Spleen (tissue), 11 donors: Measurements from ENCODE around the gene POFUT1. TPM values are rescaled to one million over a fixed set of nuclear protein-coding genes. Genes with fewer than 3 reads are reported as not detected.

Experiments used
- DNase-seq: peaks from one replicate; pipeline ENCODE4 v3.0.0-alpha.2; 2020
- H3K27ac ChIP-seq, 8 donors: fragments of 200-600 bp; sonication (generic) in 7 of 8; 1 replicate in 4 of 8; 2 replicates in 4 of 8; pipeline versions ENCODE4 v1.5.0 to v1.8.0; 2016 to 2021; ENCODE audit warnings: inconsistent platforms in 4 of 8, mild to moderate bottlenecking in 4 of 8, moderate library complexity in 1 of 8
- H3K27me3 ChIP-seq, 7 donors: fragments of 200-600 bp; sonication (generic) in 6 of 7; replicated peaks in 1 of 7; 1 replicate in 4 of 7; 2 replicates in 3 of 7; pipeline versions ENCODE4 v1.5.0 to v1.8.0; 2016 to 2021; ENCODE audit warnings: inconsistent platforms in 3 of 7, mild to moderate bottlenecking in 1 of 7
- H3K36me3 ChIP-seq, 6 donors: fragments of 200-600 bp; sonication (generic) in 5 of 6; 1 replicate in 4 of 6; 2 replicates in 2 of 6; pipeline versions ENCODE4 v1.5.0 to v1.8.0; 2016 to 2021; ENCODE audit warnings: inconsistent platforms in 2 of 6
- H3K4me1 ChIP-seq, 6 donors: fragments of 200-600 bp; sonication (generic) in 5 of 6; 1 replicate in 3 of 6; 2 replicates in 3 of 6; pipeline versions ENCODE4 v1.5.0 to v1.8.0; 2016 to 2021; ENCODE audit warnings: inconsistent platforms in 3 of 6
- H3K4me3 ChIP-seq, 8 donors: fragments of 200-600 bp; sonication (generic) in 7 of 8; 1 replicate in 4 of 8; 2 replicates in 4 of 8; pipeline versions ENCODE4 v1.5.0 to v1.8.0; 2016 to 2021; ENCODE audit warnings: inconsistent platforms in 4 of 8, mild to moderate bottlenecking in 4 of 8, moderate library complexity in 2 of 8
- H3K9me3 ChIP-seq, 8 donors: fragments of 200-600 bp; sonication (generic) in 7 of 8; 1 replicate in 4 of 8; 2 replicates in 4 of 8; pipeline versions ENCODE4 v1.5.0 to v1.8.0; 2016 to 2021; ENCODE audit warnings: inconsistent platforms in 4 of 8
- POLR2A ChIP-seq, 3 donors: fragments of 450-650 bp; IDR thresholded peaks; one replicate each; pipeline ENCODE4 v1.5.1; 2017; ENCODE audit warnings: antibody characterized with exemption in 3 of 3, mild to moderate bottlenecking in 1 of 3
- POLR2AphosphoS5 ChIP-seq, 3 donors: sonication (generic); formaldehyde crosslinking; IDR thresholded peaks; one replicate each; pipeline ENCODE4 v1.5.1; 2017; ENCODE audit warnings: antibody characterized with exemption in 3 of 3
- WGBS, 5 donors: extraction: QIAGEN DNeasy Blood & Tissue Kit in 3 of 5; methylation state at CpG; one replicate each; pipeline versions ENCODE4 v1.1.5 to v1.1.7; 2013 to 2018; 5-methylcytosine and 5-hydroxymethylcytosine counted together
- intact Hi-C: fragments of 100-400 bp; cut with DNase I; formaldehyde crosslinking; loops from one replicate; pipeline ENCODE4 v1.15.0; 2023; ENCODE audit warnings: low total_unique reads
- polyA plus RNA-seq, 3 donors: library from polyadenylated mRNA; stranded (reverse); fragments of 200-250 nt; gene quantifications; one replicate each; pipeline ENCODE4 v1.2.1, GENCODE V29; 2013
- total RNA-seq, 7 donors: library from RNA; depleted of rRNA in 3 of 7; stranded (reverse); fragments of >200 nt in 3 of 7; fragmentation: NEBNext Ultra II Directional in 4 of 7; extraction: Animal tissue kit (Norgen Biotek cat#: 25700) in 4 of 7; gene quantifications; one replicate each; pipeline versions ENCODE4 v1.1.0 to v1.2.1, GENCODE V29; 2016 to 2021
- TF ChIP-seq, protein P1 (sequence below), 11 experiments: fragments of 200-600 bp in 7 of 11; fragments of 450-650 bp in 4 of 11; sonication (generic) in 4 of 11; IDR thresholded peaks in 8 of 11; conservative IDR thresholded peaks in 3 of 11; 1 replicate in 7 of 11; 2 replicates in 4 of 11; pipeline versions ENCODE4 v1.4.0 to v1.8.0; 2016 to 2021; ENCODE audit warnings: antibody characterized with exemption in 11 of 11, inconsistent platforms in 4 of 11, mild to moderate bottlenecking in 1 of 11
- donor health status: healthy with polysubstance abuse.
- donor health status: DM: no; HTN: no; CAD: no; lungs with moderate emphysema.
- donor health status: DM: no; HTN: no; CAD: no.
- donor health status: Bipolar disorder and iron deficiency.
- donor health status: healthy.
- donor health status: DM: no; HTN: no; CAD: no.
- donor health status: DM: yes; HTN: yes; CAD: no.

Gene POFUT1
- total and polyA plus RNA-seq, 10 donors = 3.8 to 26.3 (median 21.0) TPM

DNA sequence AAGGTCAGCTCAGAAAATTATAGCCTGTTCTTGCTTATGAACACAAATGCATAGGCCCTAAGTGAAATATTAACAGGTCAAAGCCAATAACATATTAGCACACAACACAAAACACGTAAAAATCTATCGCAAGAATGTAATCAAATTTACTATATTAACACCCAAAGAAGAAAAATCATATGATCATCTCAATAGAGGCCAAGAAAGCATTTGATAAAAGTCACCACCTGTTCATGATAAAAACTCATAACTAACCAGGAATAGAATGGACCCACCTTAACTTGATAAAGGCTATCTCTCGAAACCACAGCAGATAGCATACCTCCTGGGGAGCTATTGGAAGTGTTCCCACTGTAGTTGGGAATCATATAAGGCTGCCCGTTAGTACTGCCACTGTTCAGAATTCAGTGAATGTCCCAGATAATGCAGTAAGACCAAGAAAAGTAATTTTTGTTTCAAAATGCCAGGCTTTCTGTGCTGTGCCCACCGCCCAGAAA, 21.6 kb downstream of the POFUT1 start:
- WGBS, 5 donors = 90 to 100% (median 94%) methylated on average over 5 of the region's 5 CpGs
- peaks cover 0 to 87% (median 48%) of the 10 kb centered on the region in 6 donors for H3K36me3 ChIP-seq
- H3K9me3 ChIP-seq = no peaks in the 10 kb centered on the region
- no peak overlapping the region for H3K27ac ChIP-seq
- peaks cover 11 to 49% (median 25%) of the 10 kb centered on the region in 6 donors for H3K4me1 ChIP-seq
- TF ChIP-seq POLR2AphosphoS5 (IDR thresholded peaks at IDR 0.05) = no peak
- TF ChIP-seq, protein P1, sequence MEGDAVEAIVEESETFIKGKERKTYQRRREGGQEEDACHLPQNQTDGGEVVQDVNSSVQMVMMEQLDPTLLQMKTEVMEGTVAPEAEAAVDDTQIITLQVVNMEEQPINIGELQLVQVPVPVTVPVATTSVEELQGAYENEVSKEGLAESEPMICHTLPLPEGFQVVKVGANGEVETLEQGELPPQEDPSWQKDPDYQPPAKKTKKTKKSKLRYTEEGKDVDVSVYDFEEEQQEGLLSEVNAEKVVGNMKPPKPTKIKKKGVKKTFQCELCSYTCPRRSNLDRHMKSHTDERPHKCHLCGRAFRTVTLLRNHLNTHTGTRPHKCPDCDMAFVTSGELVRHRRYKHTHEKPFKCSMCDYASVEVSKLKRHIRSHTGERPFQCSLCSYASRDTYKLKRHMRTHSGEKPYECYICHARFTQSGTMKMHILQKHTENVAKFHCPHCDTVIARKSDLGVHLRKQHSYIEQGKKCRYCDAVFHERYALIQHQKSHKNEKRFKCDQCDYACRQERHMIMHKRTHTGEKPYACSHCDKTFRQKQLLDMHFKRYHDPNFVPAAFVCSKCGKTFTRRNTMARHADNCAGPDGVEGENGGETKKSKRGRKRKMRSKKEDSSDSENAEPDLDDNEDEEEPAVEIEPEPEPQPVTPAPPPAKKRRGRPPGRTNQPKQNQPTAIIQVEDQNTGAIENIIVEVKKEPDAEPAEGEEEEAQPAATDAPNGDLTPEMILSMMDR (IDR thresholded peaks at IDR 0.05 in 8 of 11, conservative IDR thresholded peaks at IDR 0.05 in 3 of 11) = no peak
- TF ChIP-seq POLR2A (IDR thresholded peaks at IDR 0.05) = no peak
- H3K4me3 ChIP-seq = no peak overlapping the region
- DNase-seq = no peak
- intact Hi-C loops = no loop called here
- no peaks in the 10 kb centered on the region for H3K27me3 ChIP-seq

DNA sequence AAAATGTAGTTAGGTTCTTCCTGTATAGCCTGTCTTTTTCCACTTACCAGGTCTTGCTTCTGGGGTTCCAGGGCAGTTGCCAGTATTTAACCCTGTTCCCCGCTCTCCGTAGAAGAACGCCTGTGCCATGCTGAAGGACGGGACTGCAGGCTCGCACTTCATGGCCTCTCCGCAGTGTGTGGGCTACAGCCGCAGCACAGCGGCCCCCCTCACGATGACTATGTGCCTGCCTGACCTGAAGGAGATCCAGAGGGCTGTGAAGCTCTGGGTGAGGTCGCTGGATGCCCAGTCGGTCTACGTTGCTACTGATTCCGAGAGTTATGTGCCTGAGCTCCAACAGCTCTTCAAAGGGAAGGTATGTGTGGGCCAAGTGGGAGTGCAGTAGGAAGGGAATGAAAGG, 23.0 kb downstream of the POFUT1 start:
- intact Hi-C loops = no loop called here
- H3K27ac ChIP-seq = peak overlapping the region in 2 of 8 donors; percentile 62 to 77
- H3K9me3 ChIP-seq = no peaks in the 10 kb centered on the region
- no peaks in the 10 kb centered on the region for H3K27me3 ChIP-seq
- H3K36me3 ChIP-seq = peaks cover 0 to 89% (median 59%) of the 10 kb centered on the region in 6 donors
- TF ChIP-seq POLR2A (IDR thresholded peaks at IDR 0.05) = no peak
- no peak for TF ChIP-seq POLR2AphosphoS5 (IDR thresholded peaks at IDR 0.05)
- TF ChIP-seq, protein P1 (IDR thresholded peaks at IDR 0.05 in 8 of 11, conservative IDR thresholded peaks at IDR 0.05 in 3 of 11) = no peak
- peaks cover 11 to 53% (median 25%) of the 10 kb centered on the region in 6 donors for H3K4me1 ChIP-seq
- no peak for DNase-seq
- H3K4me3 ChIP-seq = no peak overlapping the region
- WGBS, 5 donors = 91 to 97% (median 95%) methylated on average over 13 of the region's 13 CpGs

DNA sequence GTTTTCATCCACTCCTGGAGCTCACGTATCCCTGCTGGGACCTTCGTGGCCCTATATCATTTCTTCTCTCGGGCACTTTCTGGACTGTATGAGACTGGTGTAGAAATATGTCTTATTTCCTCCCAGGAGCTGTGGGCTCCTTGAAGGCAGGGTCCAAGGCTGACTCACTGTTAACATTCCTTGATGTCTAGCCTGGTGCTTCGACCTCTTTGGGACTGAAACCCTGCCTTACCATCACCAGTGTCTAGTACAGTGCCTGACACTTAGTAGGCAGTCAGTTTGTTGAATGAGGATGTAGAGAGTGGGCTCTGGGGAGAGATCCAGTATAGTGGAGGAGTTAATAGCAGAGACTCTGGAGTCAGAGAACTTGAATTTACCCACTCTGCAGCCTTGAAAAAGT, 23.6 kb downstream of the POFUT1 start:
- DNase-seq = no peak
- no peak for TF ChIP-seq POLR2AphosphoS5 (IDR thresholded peaks at IDR 0.05)
- no peak for TF ChIP-seq POLR2A (IDR thresholded peaks at IDR 0.05)
- TF ChIP-seq, protein P1 (IDR thresholded peaks at IDR 0.05 in 8 of 11, conservative IDR thresholded peaks at IDR 0.05 in 3 of 11) = no peak
- intact Hi-C loops = no loop called here
- 81 to 93% (median 82%) methylated on average over 4 of the region's 4 CpGs for WGBS, 5 donors
- H3K9me3 ChIP-seq = no peaks in the 10 kb centered on the region
- peak overlapping the region in 6 of 8 donors; percentile 38 to 77 (median 65) for H3K27ac ChIP-seq
- H3K4me1 ChIP-seq = peaks cover 11 to 53% (median 25%) of the 10 kb centered on the region in 6 donors
- no peaks in the 10 kb centered on the region for H3K27me3 ChIP-seq
- no peak overlapping the region for H3K4me3 ChIP-seq
- H3K36me3 ChIP-seq = peaks cover 0 to 95% (median 60%) of the 10 kb centered on the region in 6 donors

DNA sequence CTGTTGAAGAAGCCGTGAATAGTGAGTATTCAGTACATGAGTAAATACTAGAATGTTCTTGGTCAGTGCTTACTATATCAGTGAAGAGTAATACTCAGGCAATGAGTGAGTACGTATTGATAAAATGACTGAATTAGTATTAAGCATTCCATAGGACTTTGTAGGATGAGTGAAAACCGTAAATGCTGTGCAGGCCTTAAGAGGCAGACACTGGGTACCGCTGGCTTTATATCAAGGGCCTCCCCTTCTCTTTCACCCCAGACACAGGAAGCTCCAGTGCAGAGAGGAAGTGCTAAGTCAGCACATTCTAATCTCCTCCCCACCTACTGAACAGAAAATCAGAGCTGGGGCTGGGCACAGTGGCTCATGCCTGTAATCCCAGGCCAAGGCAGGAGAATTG, 24.2 kb downstream of the POFUT1 start:
- DNase-seq = no peak
- no peak overlapping the region for H3K4me3 ChIP-seq
- TF ChIP-seq POLR2AphosphoS5 (IDR thresholded peaks at IDR 0.05) = peak in 2 of 3 donors; percentile 25 to 72
- TF ChIP-seq, protein P1 (IDR thresholded peaks at IDR 0.05 in 8 of 11, conservative IDR thresholded peaks at IDR 0.05 in 3 of 11) = no peak

More for the DNA sequence above, 24.2 kb downstream of the POFUT1 start:
- H3K36me3 ChIP-seq = peaks cover 0 to 95% (median 59%) of the 10 kb centered on the region in 6 donors
- peak overlapping the region; percentile 31 to 77 (median 62) for H3K27ac ChIP-seq
- no peaks in the 10 kb centered on the region for H3K27me3 ChIP-seq
- no peaks in the 10 kb centered on the region for H3K9me3 ChIP-seq
- intact Hi-C loops = no loop called here
- 24 to 48% (median 32%) methylated on average over 4 of the region's 4 CpGs for WGBS, 5 donors
- peaks cover 11 to 52% (median 25%) of the 10 kb centered on the region in 6 donors for H3K4me1 ChIP-seq
